HFFc6 (cell line): ENCODE results near the gene NADK. TPM values are rescaled to one million over a fixed set of nuclear protein-coding genes. Genes with fewer than 3 reads are reported as not detected.
"Not testable (repeated sequence)": the region's sequence is repeated elsewhere in the genome, so short reads cannot be mapped to it uniquely, and the experiment has no call there.

ENCODE experiments used
- DNase-seq: peaks from one replicate; pipeline ENCODE4 v3.0.0-alpha.2; 2018
- H3K27ac Mint-ChIP-seq: 2 replicates; pipeline ENCODE4 v1.8.0; 2020; ENCODE audit warnings: mild to moderate bottlenecking, mixed read lengths
- H3K27me3 Mint-ChIP-seq: 2 replicates; pipeline ENCODE4 v1.8.0; 2021; ENCODE audit warnings: mild to moderate bottlenecking, moderate library complexity, mixed read lengths; ENCODE audit not compliant: insufficient read depth
- H3K36me3 Mint-ChIP-seq: 2 replicates; pipeline ENCODE4 v1.8.0; 2021; ENCODE audit warnings: low read depth, mixed read lengths
- H3K4me1 Mint-ChIP-seq: 2 replicates; pipeline ENCODE4 v1.8.0; 2020; ENCODE audit warnings: low read depth, mixed read lengths
- H3K4me3 Mint-ChIP-seq: 2 replicates; pipeline ENCODE4 v1.8.0; 2020; ENCODE audit warnings: mild to moderate bottlenecking, moderate library complexity, mixed read lengths
- H3K9me3 Mint-ChIP-seq: 2 replicates; pipeline ENCODE4 v1.8.0; 2020; ENCODE audit warnings: mild to moderate bottlenecking, mixed read lengths
- CTCF ChIP-seq: fragments of 200-600 bp; sonication (generic); IDR thresholded peaks from 2 replicates; pipeline ENCODE4 v1.5.0; 2021; ENCODE audit warnings: antibody characterized with exemption, mild to moderate bottlenecking
- total RNA-seq, 6 experiments: library from RNA; stranded (reverse); fragmentation: NEBNext Ultra II Directional; extraction: Animal tissue kit (Norgen Biotek cat#: 25700); gene quantifications; 2 replicates in 1 of 6; 3 replicates in 5 of 6; pipeline ENCODE4 v1.2.3, GENCODE V29; 2021

NADK gene
- total RNA-seq, 6 experiments from 2014 or later: 50.3 to 68.8 (median 54.8) TPM

GRCh38 chr1:1753607-1754005 lies 24.7 kb downstream of the NADK start:
- Mint-ChIP-seq H3K27me3 (peaks cover 3% of the 10 kb centered on the region; the same call in 1 of the 2 replicates), H3K4me3 (no peak overlapping the region), H3K27ac (no peak overlapping the region)

GRCh38 chr1:1752636-1753606 lies 25.3 kb downstream of the NADK start:
- no peak for DNase-seq
- H3K27ac Mint-ChIP-seq: no peak overlapping the region

More at GRCh38 chr1:1753607-1754005, 24.7 kb downstream of the NADK start:
- Mint-ChIP-seq H3K9me3 (no peaks in the 10 kb centered on the region), H3K36me3 (peaks cover 14% of the 10 kb centered on the region; the same call in 1 of the 2 replicates), H3K4me1 (no peaks in the 10 kb centered on the region; the same call in 1 of the 2 replicates)
- no peak for TF ChIP-seq CTCF
- DNase-seq: no peak

GRCh38 chr1:1752190-1752589 lies 26.1 kb downstream of the NADK start:
- H3K27me3 Mint-ChIP-seq: no peaks in the 10 kb centered on the region; the same call in 1 of the 2 replicates
- peaks cover 5% of the 10 kb centered on the region; the same call in 1 of the 2 replicates for H3K36me3 Mint-ChIP-seq
- DNase-seq: no peak
- H3K4me1 Mint-ChIP-seq: no peaks in the 10 kb centered on the region; the same call in 1 of the 2 replicates
- no peak overlapping the region for H3K27ac Mint-ChIP-seq
- no peak overlapping the region for H3K4me3 Mint-ChIP-seq
- TF ChIP-seq CTCF: no peak
- no peaks in the 10 kb centered on the region for H3K9me3 Mint-ChIP-seq

More at GRCh38 chr1:1752636-1753606, 25.3 kb downstream of the NADK start:
- Mint-ChIP-seq H3K4me3 (no peak overlapping the region), H3K36me3 (peaks cover 9% of the 10 kb centered on the region; the same call in 1 of the 2 replicates), H3K4me1 (no peaks in the 10 kb centered on the region; the same call in 1 of the 2 replicates), H3K27me3 (no peaks in the 10 kb centered on the region; the same call in 1 of the 2 replicates), H3K9me3 (no peaks in the 10 kb centered on the region)
- no peak for TF ChIP-seq CTCF

GRCh38 chr1:1749941-1750340 lies 28.3 kb downstream of the NADK start:
- not testable (repeated sequence) for H3K9me3 Mint-ChIP-seq, DNase-seq, H3K27me3 Mint-ChIP-seq, H3K4me3 Mint-ChIP-seq, H3K36me3 Mint-ChIP-seq, H3K4me1 Mint-ChIP-seq, H3K27ac Mint-ChIP-seq

- H3K27ac Mint-ChIP-seq: no peak overlapping the region
- no peaks in the 10 kb centered on the region for H3K36me3 Mint-ChIP-seq
- H3K9me3 Mint-ChIP-seq: no peaks in the 10 kb centered on the region
- H3K27me3 Mint-ChIP-seq: no peaks in the 10 kb centered on the region
- no peak for DNase-seq
- TF ChIP-seq CTCF: no peak
- no peaks in the 10 kb centered on the region; the same call in 1 of the 2 replicates for H3K4me1 Mint-ChIP-seq
- no peak overlapping the region for H3K4me3 Mint-ChIP-seq
These were observed 29.5 kb downstream of the NADK start for GRCh38 chr1:1748686-1749321.

GRCh38 chr1:1746566-1746909 lies 31.7 kb downstream of the NADK start:
- not testable (repeated sequence) for H3K27ac Mint-ChIP-seq, H3K36me3 Mint-ChIP-seq, DNase-seq, H3K9me3 Mint-ChIP-seq, H3K4me1 Mint-ChIP-seq, H3K27me3 Mint-ChIP-seq, H3K4me3 Mint-ChIP-seq

GRCh38 chr1:1745651-1746565 lies 32.4 kb downstream of the NADK start:
- H3K36me3 Mint-ChIP-seq, H3K9me3 Mint-ChIP-seq, H3K4me1 Mint-ChIP-seq, H3K27me3 Mint-ChIP-seq: not testable (repeated sequence)
- peak overlapping the region; percentile 75 for H3K4me3 Mint-ChIP-seq
- H3K27ac Mint-ChIP-seq: peak overlapping the region; percentile 84
- peak; percentile 66 for DNase-seq

GRCh38 chr1:1742529-1742928 lies 35.7 kb downstream of the NADK start:
- DNase-seq, H3K27ac Mint-ChIP-seq, H3K4me1 Mint-ChIP-seq, H3K27me3 Mint-ChIP-seq, H3K4me3 Mint-ChIP-seq, H3K9me3 Mint-ChIP-seq, H3K36me3 Mint-ChIP-seq: not testable (repeated sequence)

- Mint-ChIP-seq H3K27ac (peak overlapping the region; percentile 88), H3K4me3 (peak overlapping the region; percentile 53)
- not testable (repeated sequence) for H3K4me1 Mint-ChIP-seq, H3K9me3 Mint-ChIP-seq, H3K36me3 Mint-ChIP-seq, H3K27me3 Mint-ChIP-seq
- peak; percentile 96 for DNase-seq
These were observed 37.3 kb downstream of the NADK start for GRCh38 chr1:1741013-1741412.
